Fibroblast of lung (primary cell): ENCODE results near the gene HENMT1. TPM values are rescaled to one million over a fixed set of nuclear protein-coding genes. Genes with fewer than 3 reads are reported as not detected.
"Not testable (repeated sequence)": the region's sequence is repeated elsewhere in the genome, so short reads cannot be mapped to it uniquely, and the experiment has no call there.

Experiments
- DNase-seq, 2 donors: peaks; one replicate each; pipeline versions ENCODE4 v3.0.0 to v3.0.0-alpha.2; 2010; ENCODE audit warnings: low read depth in 2 of 2
- H2AFZ ChIP-seq: 2 replicates; pipeline ENCODE4 v1.5.1; 2012; ENCODE audit warnings: low read length, control low read depth, inconsistent platforms
- H3K27ac ChIP-seq: 2 replicates; pipeline ENCODE4 v1.5.1; 2011; ENCODE audit warnings: low read length, control low read depth; ENCODE audit not compliant: insufficient read depth
- H3K27me3 ChIP-seq: 2 replicates; pipeline ENCODE4 v1.5.1; 2011; ENCODE audit warnings: mild to moderate bottlenecking, low read length; ENCODE audit not compliant: control insufficient read depth, insufficient read depth
- H3K36me3 ChIP-seq: 2 replicates; pipeline ENCODE4 v1.5.1; 2011; ENCODE audit warnings: low read length; ENCODE audit not compliant: control insufficient read depth, insufficient read depth
- H3K4me1 ChIP-seq: 2 replicates; pipeline ENCODE4 v1.5.1; 2011; ENCODE audit warnings: low read length; ENCODE audit not compliant: control insufficient read depth, insufficient read depth; ENCODE audit errors: extremely low read depth
- H3K4me2 ChIP-seq: 2 replicates; pipeline ENCODE4 v1.5.1; 2011; ENCODE audit warnings: low read length, control low read depth; ENCODE audit not compliant: insufficient read depth; ENCODE audit errors: extremely low read depth
- H3K4me3 ChIP-seq, 4 experiments: fragments of 200-600 bp in 1 of 4; sonication (generic) in 1 of 4; replicated peaks in 1 of 4; 2 replicates each; pipeline ENCODE4 v1.5.1; 2011 to 2016; ENCODE audit warnings: low read length in 4 of 4, low read depth in 3 of 4, mild to moderate bottlenecking in 3 of 4, control low read depth in 2 of 4, inconsistent platforms in 1 of 4, mixed read lengths in 1 of 4; ENCODE audit not compliant: insufficient read depth in 1 of 4; ENCODE audit errors: control extremely low read depth in 1 of 4
- H3K79me2 ChIP-seq: 2 replicates; pipeline ENCODE4 v1.5.1; 2012; ENCODE audit warnings: mild to moderate bottlenecking, low read length, inconsistent platforms; ENCODE audit not compliant: control insufficient read depth, insufficient read depth
- H3K9ac ChIP-seq: 2 replicates; pipeline ENCODE4 v1.5.1; 2011; ENCODE audit warnings: mild to moderate bottlenecking, low read length, control low read depth; ENCODE audit not compliant: insufficient read depth
- H3K9me3 ChIP-seq: 2 replicates; pipeline ENCODE4 v1.5.1; 2012; ENCODE audit warnings: low read depth, low read length; ENCODE audit not compliant: control insufficient read depth, insufficient read depth
- H4K20me1 ChIP-seq: 2 replicates; pipeline ENCODE4 v1.5.1; 2011; ENCODE audit warnings: low read length; ENCODE audit not compliant: control insufficient read depth, insufficient read depth; ENCODE audit errors: extremely low read depth
- CTCF ChIP-seq, 2 donors: IDR thresholded peaks in 1 of 2; conservative IDR thresholded peaks in 1 of 2; 1 replicate in 1 of 2; 2 replicates in 1 of 2; pipeline ENCODE4 v1.5.1; 2011 to 2012; ENCODE audit warnings: low read length in 2 of 2, control low read depth in 1 of 2, inconsistent platforms in 1 of 2, low read depth in 1 of 2, mild to moderate bottlenecking in 1 of 2
- EZH2 ChIP-seq: IDR thresholded peaks from 2 replicates; pipeline ENCODE4 v1.5.1; 2012; ENCODE audit warnings: low read length, control low read depth, mild to moderate bottlenecking; ENCODE audit errors: missing control alignments
- polyA plus RNA-seq, 2 donors: library from polyadenylated mRNA; depleted of rRNA in 1 of 2; stranded (reverse) in 1 of 2; unstranded in 1 of 2; fragments of >200 nt; gene quantifications; 2 replicates each; pipeline ENCODE4 v1.2.1, GENCODE V29; 2011 to 2012; ENCODE audit warnings: missing spikeins in 1 of 2
- total RNA-seq: library from RNA; depleted of rRNA; stranded (reverse); fragments of >200 nt; gene quantifications from 2 replicates; pipeline ENCODE4 v1.2.1, GENCODE V29; 2014

HENMT1 gene
- total and polyA plus RNA-seq, 2 donors (not counting 1 experiment from before 2014, with no cell fraction given) = 3.0 to 5.3 TPM

DNA sequence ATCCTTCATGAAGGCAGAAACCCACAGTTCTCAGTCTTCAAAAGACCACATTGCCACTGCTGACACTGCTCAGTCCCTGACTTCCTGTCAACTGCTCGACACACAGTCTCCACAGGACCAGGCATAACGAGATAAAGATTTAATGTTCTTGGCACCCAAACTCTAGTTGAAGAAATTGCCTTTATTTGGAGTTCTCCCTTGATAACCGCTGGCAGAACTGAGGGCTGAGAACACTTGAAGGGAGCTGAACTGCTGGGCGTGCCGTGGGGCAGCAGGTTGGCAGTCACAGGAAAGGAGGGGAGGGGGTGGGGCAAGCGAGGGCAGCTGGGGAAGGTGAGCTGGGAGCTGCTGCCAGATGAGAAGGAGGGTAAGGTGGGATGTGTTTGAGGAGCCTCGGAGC is 15.9 kb downstream of the HENMT1 start:
- TF ChIP-seq EZH2 (no peak), CTCF (conservative IDR thresholded peaks at IDR 0.05 in 1 of 2, IDR thresholded peaks at IDR 0.05 in 1 of 2; ENCODE audit: low read depth in 1 of 2, low read length in 2 of 2) (no peak)
- H2AFZ ChIP-seq = no peak overlapping the region
- H3K36me3 ChIP-seq = no peaks in the 10 kb centered on the region
- no peak overlapping the region for H3K9ac ChIP-seq
- H3K4me1 ChIP-seq = peaks cover 7% of the 10 kb centered on the region
- no peak overlapping the region for H3K4me2 ChIP-seq
- no peaks in the 10 kb centered on the region for H4K20me1 ChIP-seq
- H3K9me3 ChIP-seq = no peaks in the 10 kb centered on the region
- DNase-seq = no peak
- H3K27ac ChIP-seq = no peak overlapping the region
- no peaks in the 10 kb centered on the region for H3K79me2 ChIP-seq
- no peak overlapping the region for H3K4me3 ChIP-seq
- H3K27me3 ChIP-seq = no peaks in the 10 kb centered on the region

- no peak overlapping the region for H3K4me2 ChIP-seq
- no peaks in the 10 kb centered on the region for H3K27me3 ChIP-seq
- no peaks in the 10 kb centered on the region for H4K20me1 ChIP-seq
- DNase-seq = peak; percentile 63 to 86
- H3K36me3 ChIP-seq = no peaks in the 10 kb centered on the region
- TF ChIP-seq EZH2 = no peak
- peak; percentile 57 to 62 for TF ChIP-seq CTCF (conservative IDR thresholded peaks at IDR 0.05 in 1 of 2, IDR thresholded peaks at IDR 0.05 in 1 of 2; ENCODE audit: low read depth in 1 of 2, low read length in 2 of 2)
- no peaks in the 10 kb centered on the region for H3K79me2 ChIP-seq
- H3K9ac ChIP-seq = no peak overlapping the region
- peaks cover 7% of the 10 kb centered on the region for H3K4me1 ChIP-seq
- no peak overlapping the region for H3K27ac ChIP-seq
- no peak overlapping the region for H3K4me3 ChIP-seq
- no peaks in the 10 kb centered on the region for H3K9me3 ChIP-seq
- H2AFZ ChIP-seq = no peak overlapping the region
Observed at GRCh38 chr1:108643492-108644335, 17.2 kb downstream of the HENMT1 start.

- not testable (repeated sequence) for H3K4me2 ChIP-seq, H3K4me3 ChIP-seq, H2AFZ ChIP-seq, H3K79me2 ChIP-seq, H3K27ac ChIP-seq, H4K20me1 ChIP-seq, H3K36me3 ChIP-seq, DNase-seq, H3K9ac ChIP-seq, H3K9me3 ChIP-seq, H3K27me3 ChIP-seq, H3K4me1 ChIP-seq
Observed at GRCh38 chr1:108640863-108641262, 20.0 kb downstream of the HENMT1 start.
